Epithelial cell of esophagus (primary cell): ENCODE measurements around the gene CFAP410.

Experiments used
- DNase-seq: peaks from one replicate; pipeline ENCODE4 v3.0.0; 2010; ENCODE audit warnings: low read depth
- H3K4me3 ChIP-seq: 2 replicates; pipeline ENCODE4 v1.5.1; 2011; ENCODE audit warnings: mild to moderate bottlenecking, low read length, control low read depth
- TF ChIP-seq, protein P1 (sequence below): IDR thresholded peaks from 2 replicates; pipeline ENCODE4 v1.5.1; 2011; ENCODE audit warnings: low read depth, mild to moderate bottlenecking, low read length, control low read depth, inconsistent platforms; ENCODE audit not compliant: insufficient read depth; ENCODE audit errors: missing control alignments

CFAP410 gene

GRCh38 chr21:44282370-44282769 lies 56.8 kb downstream of the CFAP410 start:
- no peak for DNase-seq
- TF ChIP-seq, protein P1, sequence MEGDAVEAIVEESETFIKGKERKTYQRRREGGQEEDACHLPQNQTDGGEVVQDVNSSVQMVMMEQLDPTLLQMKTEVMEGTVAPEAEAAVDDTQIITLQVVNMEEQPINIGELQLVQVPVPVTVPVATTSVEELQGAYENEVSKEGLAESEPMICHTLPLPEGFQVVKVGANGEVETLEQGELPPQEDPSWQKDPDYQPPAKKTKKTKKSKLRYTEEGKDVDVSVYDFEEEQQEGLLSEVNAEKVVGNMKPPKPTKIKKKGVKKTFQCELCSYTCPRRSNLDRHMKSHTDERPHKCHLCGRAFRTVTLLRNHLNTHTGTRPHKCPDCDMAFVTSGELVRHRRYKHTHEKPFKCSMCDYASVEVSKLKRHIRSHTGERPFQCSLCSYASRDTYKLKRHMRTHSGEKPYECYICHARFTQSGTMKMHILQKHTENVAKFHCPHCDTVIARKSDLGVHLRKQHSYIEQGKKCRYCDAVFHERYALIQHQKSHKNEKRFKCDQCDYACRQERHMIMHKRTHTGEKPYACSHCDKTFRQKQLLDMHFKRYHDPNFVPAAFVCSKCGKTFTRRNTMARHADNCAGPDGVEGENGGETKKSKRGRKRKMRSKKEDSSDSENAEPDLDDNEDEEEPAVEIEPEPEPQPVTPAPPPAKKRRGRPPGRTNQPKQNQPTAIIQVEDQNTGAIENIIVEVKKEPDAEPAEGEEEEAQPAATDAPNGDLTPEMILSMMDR, result no peak
- H3K4me3 ChIP-seq, result no peak overlapping the region

DNA sequence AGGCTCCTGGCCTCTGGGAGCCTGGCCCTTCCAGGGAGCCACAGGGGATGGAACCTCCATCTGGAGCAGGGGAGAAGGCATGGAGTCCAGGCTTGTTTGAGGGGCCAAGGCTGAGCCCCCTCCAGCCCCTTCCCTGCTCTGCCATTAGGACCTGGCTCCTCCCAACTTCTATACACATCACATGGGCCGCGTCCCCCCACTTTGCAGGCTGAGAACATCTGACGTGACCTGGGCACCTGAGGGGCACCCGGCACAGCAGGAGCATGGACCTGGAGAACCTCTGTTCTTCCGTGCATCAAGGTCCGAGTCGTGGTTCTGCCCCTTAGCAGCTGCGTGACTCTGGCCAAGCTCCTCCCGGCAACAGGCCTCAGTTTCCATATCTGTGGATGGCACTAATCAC lies 57.4 kb downstream of the CFAP410 start:
- TF ChIP-seq, protein P1, result no peak
- H3K4me3 ChIP-seq, result no peak overlapping the region
- no peak for DNase-seq

- H3K4me3 ChIP-seq, result no peak overlapping the region
- DNase-seq, result no peak
- TF ChIP-seq, protein P1, result no peak
Measured at GRCh38 chr21:44279354-44280260, 59.6 kb downstream of the CFAP410 start.
